Posterior cingulate gyrus (tissue), 11 donors: ENCODE results near the gene TSPAN18.

Source experiments
- DNase-seq, 10 donors: peaks; one replicate each; pipeline versions ENCODE4 v3.0.0 to v3.0.0-alpha.2; 2020 to 2021; ENCODE audit warnings: mixed read lengths in 3 of 10
- intact Hi-C: fragments of 100-400 bp; cut with DNase I; formaldehyde crosslinking; loops from one replicate; pipeline ENCODE4 v1.15.1; 2023

Gene TSPAN18

DNA sequence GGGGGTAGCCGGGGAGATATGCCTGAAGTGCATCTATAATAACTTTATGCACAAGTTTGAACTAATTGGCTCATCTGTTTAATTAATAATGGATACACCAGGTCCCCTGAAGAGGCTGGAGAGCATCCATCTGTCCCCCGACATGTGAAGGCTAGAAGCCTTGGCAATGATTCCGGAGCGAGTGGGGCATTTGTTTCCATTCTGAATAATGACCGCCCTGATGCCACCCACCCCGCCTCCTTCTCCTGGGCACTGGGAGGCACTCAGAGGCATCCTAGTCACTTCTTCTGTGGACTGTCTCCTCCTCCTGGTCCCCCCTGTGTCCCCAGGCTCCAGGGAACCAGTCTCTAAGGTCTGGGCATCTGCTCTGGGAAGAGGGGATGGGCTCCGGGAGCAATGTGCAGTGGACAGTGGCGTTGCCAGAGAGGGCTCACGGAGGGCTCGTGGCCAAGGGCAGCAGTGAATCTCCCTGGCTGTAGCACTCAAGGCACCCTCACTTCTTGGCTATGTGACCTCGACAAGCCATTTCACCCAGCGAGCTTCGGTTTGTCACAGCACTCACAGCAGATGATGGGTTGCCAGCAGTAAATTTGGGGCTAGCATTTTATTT is 64.7 kb downstream of the TSPAN18 start:
- intact Hi-C loops: no loop called here
- peak in 1 of 10 donors; percentile 63 for DNase-seq

GRCh38 chr11:44792171-44792570 is 65.4 kb downstream of the TSPAN18 start:
- no peak for DNase-seq
- intact Hi-C loops: no loop called here

GRCh38 chr11:44793350-44794090 is 66.8 kb downstream of the TSPAN18 start:
- intact Hi-C loops: no loop called here
- DNase-seq: peak in 2 of 10 donors; percentile 13 to 33

DNA sequence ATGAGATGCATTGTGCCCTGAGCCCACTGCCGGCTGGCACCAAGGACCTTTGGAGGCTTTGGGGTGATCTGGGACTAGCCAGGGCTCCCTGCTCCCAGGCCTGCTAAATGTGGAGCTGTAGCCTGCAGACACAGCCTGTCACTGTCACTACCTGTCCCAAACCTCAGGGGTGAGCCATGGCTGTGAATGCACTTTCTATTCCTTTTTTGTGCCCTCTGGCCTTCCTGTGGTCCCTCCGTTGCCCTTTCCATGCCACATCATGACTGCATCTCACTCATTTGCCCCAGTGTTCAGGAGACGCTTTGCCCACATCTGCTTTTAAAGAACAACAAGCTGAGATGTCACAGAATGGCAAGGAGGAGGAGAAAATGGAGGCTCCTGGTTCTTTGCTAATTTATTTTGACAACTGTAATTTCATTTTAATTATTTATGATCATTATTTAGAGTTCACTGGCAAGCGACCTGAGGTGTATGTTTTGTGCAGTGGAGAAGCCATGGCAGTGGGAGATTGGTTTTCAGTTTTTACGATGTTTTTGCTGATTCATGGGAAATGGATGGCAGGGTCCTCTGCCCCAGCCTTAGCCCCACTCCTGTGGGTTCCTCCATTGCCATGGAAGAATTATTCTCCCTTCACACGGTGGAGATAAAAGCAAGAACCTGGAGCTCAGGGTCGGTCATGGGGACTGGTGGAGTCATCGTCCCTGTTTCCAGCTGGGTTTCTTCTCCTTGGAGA is 69.2 kb downstream of the TSPAN18 start:
- intact Hi-C loops: no loop called here
- peak in 1 of 10 donors; percentile 52 for DNase-seq

DNA sequence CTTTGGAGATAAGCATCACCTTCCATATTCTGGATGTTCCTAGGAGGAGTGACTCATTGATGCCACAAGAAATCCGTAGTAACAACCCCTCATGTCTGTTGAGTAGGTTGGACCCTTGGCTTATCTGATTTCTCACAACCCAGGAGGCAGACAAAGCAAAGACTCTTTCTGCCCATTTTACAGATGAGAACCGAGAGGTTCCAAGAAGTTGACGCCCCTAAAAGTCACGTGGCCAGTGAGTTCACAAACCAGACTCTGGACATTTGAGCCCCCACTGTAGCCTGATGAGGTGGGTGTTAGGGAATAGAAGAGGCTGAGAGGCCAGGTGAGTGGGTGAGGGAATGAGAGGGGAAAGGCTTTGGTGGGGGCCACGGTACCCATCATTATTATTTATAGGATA is 70.3 kb downstream of the TSPAN18 start:
- intact Hi-C loops: no loop called here
- no peak for DNase-seq

- peak in 1 of 10 donors; percentile 8 for DNase-seq
- intact Hi-C loops: no loop called here
Measured at GRCh38 chr11:44797886-44798606, 71.3 kb downstream of the TSPAN18 start.

DNA sequence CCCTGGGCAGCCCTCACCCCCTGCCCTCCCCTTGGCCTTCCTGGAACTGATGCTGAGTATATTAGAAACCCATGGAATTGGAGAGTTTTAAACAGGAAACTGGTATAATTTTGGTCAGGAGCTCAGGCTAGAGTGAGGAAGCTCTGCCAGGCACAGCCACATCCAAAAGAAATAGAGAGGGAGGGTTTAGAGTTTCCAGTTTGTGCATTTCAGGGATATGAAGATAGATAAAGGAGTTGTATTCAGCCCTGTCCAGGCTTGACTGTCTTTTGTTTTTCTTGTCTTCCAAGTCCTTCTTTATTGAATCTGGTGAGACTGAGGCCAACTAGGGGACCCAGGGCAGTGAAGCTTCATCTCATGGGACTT is 71.8 kb downstream of the TSPAN18 start:
- intact Hi-C loops: no loop called here
- DNase-seq: peak in 1 of 10 donors; percentile 1

DNA sequence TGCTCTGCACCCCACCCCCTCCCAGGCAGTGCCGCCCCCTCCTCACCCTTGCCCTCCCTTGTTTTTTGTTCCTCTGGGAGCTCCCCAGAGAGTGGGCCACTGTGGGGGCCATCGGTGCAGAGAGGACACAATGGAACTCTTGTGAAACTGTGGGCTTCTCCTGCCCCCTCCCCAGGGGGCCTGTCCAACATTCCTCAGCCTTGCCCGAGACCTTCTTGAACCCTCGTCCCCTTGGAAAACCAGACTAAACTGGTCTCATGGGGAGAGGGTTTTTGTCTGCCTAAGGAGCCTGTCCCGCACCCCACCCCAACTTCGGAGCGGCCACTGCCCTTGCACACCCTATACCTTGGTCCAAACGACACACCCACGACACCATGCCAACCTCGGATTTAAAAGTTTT is 72.2 kb downstream of the TSPAN18 start:
- DNase-seq: no peak
- intact Hi-C loops: no loop called here

DNA sequence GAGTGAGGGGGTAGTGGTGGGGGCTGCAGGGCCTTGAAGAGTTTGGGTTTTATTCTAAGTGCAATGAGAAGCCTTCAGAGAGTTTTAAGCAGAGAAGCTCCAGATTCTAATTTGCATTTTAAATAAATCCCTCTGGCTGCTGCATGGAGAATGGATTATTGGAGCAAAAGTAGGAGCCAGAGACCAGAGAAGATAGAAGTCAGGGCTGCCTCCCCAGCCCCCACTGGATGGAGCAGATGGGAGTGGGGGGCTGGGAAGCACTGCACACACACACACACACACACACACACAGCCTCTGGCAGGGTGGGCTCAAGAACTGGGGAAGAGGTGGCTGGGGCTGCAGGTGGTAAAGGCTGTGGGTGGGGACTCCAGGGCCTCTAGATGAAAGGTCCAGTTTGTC is 75.6 kb downstream of the TSPAN18 start:
- intact Hi-C loops: no loop called here
- no peak for DNase-seq

DNA sequence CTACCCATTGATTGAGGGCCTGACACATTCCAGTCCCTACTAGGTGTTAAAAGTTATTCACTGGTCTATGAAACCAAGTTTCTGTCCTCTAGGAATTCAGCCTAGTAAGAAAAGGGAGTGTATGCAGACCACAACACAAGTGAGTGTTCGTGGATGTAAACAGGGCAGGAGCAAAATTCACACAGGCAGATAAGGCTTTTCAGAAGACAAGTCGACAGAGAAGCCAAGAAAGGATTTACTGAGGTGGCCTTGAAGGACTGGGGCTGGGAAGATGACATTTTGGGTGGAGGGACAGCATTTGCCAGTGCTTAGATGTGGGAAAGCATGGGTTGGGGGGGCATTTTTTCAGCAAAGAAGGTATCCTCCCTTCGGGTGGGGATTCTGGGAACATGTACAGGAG is 76.2 kb downstream of the TSPAN18 start:
- DNase-seq: no peak
- intact Hi-C loops: no loop called here

- intact Hi-C loops: no loop called here
- DNase-seq: no peak
Measured at GRCh38 chr11:44804449-44805437, 78.0 kb downstream of the TSPAN18 start.

DNA sequence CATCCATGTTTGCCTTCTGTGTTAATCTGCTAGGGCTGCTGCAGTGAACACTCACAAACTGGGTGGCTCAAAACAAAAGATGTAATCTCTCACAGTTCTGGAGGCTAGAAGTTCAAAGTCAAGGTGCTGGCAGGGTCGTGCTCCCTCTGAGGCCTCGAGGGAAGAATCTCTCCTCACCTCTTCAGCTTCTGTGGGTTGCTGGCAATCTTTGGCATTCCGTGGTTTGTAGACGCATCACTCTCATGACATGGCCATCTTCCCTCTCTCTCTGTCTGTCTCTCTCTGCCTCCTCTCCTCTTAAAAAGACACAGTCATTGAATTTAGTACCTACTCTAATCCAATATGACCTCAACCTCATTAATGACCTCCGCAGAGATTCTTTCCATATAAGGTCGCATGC is 78.8 kb downstream of the TSPAN18 start:
- intact Hi-C loops: no loop called here
- no peak for DNase-seq

DNA sequence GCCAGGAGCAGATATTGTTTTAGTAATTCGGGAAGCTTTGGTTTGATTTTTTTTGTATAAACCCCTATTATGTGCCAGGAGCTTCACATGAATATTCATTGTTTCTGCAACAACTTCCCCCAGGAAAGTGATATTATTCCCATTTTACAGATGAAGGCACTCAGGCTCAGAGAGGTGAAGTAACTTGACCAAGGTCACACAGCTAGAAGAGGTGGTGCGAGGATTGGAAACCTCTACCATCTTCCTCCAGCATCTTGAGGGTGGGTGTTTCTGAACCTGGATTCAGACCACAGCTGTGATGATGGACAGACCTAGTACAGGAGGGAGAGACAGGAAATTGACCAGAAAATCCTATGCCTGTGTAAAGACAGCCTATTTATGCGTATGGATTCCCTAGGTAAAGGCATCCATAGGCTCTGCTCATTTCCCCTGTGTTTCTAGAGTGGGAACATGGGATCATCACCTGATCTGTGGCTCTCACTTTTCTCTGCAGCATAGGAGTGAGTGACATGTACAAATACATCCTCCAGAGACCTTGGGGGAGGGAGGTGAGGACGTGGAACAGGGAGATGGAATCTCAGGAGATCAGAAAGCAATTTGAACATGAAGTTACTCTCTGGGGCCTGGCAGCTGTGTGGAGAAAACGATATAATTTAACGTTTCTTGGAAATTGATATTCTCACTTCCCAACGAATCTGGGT is 81.4 kb downstream of the TSPAN18 start:
- no peak for DNase-seq
- intact Hi-C loops: no loop called here

DNA sequence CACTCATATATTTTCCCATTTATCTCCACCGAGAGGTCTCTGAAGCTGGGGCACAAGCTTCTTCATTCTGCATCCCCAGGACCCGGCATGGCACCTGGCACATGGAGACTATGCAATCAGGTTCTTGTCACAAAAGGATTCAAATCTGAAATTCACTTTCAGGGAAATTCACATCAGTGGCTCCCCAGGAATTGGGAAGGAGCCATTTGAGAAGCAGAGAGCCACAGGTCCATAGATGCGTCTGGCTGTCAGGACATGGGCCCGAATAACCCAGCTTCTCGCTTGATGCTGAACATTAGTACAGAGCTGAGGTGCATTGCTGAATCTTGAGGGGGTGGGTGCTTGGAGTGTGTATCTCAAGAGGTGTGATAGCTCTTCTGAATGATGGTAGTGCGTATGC is 82.5 kb downstream of the TSPAN18 start:
- intact Hi-C loops: no loop called here
- no peak for DNase-seq

DNA sequence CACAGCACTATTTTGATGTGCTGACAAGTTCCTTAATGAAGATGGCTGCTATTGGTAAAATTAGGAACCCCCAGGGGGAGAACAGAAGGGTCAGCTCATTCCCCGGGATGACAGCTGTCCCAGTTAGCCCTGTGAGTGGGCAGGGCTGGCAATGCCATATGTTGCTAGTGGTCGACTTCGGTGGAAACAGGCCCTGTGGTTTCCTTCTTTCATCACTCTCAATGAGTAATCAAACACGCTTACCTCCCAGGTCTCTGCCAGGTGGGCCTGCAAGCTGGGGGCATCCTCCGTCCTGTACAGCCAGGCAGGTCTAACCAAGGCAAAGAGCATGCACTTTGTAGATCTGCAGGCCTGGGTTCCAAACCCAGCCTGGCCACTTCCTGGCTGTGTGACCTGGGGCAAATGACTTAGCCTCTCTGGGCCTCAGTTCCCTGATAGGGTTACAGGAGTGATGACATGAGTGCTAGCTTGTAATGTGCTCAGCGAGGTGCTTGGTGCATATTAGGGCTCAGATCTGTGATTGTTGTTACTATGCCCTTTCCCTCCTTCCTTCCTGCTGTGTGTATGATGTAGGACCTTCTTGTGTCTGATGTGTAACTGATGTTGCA is 85.2 kb downstream of the TSPAN18 start:
- intact Hi-C loops: no loop called here
- no peak for DNase-seq

GRCh38 chr11:44812971-44813370 is 86.2 kb downstream of the TSPAN18 start:
- intact Hi-C loops: no loop called here

GRCh38 chr11:44813401-44813800 is 86.6 kb downstream of the TSPAN18 start:
- intact Hi-C loops: no loop called here
- peak in 1 of 10 donors; percentile 39 for DNase-seq

More at GRCh38 chr11:44812971-44813370, 86.2 kb downstream of the TSPAN18 start:
- DNase-seq: peak in 1 of 10 donors; percentile 65

- DNase-seq: peak in 1 of 10 donors; percentile 59
- intact Hi-C loops: no loop called here
Measured at GRCh38 chr11:44814881-44815592, 88.3 kb downstream of the TSPAN18 start.
